ENCODE measurements around the gene GPR146.

The GPR146 gene

DNA sequence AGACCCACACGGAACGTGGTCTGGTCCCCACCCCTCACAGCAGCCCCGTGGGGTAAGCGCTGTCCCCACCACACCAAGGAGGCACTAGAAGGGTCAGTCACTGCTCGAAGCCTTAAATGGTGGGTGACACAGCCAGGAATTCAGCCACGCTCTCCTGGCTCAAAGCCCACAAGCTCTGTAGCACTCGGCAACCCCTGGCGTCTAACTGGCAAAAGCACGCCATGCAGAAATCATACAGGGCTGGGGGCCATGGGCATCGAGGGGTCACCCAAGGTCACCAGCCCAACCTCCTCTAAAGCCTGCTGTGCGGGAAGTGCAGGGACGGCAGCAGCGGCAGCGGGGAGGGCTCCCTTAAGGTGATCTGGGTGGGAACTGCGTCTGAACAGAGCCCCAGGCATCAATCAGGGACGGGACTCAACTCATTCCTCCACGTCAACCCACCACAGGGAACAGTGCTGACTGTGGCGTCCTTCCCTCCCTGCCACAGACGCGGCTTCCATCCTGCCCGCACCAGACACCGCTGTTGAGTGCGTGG lies 51.3 kb downstream of the GPR146 start:
- intact Hi-C loops (cut with DNase I): no loop called here
- peak in 1 of 42 donors; percentile 40 for DNase-seq

DNA sequence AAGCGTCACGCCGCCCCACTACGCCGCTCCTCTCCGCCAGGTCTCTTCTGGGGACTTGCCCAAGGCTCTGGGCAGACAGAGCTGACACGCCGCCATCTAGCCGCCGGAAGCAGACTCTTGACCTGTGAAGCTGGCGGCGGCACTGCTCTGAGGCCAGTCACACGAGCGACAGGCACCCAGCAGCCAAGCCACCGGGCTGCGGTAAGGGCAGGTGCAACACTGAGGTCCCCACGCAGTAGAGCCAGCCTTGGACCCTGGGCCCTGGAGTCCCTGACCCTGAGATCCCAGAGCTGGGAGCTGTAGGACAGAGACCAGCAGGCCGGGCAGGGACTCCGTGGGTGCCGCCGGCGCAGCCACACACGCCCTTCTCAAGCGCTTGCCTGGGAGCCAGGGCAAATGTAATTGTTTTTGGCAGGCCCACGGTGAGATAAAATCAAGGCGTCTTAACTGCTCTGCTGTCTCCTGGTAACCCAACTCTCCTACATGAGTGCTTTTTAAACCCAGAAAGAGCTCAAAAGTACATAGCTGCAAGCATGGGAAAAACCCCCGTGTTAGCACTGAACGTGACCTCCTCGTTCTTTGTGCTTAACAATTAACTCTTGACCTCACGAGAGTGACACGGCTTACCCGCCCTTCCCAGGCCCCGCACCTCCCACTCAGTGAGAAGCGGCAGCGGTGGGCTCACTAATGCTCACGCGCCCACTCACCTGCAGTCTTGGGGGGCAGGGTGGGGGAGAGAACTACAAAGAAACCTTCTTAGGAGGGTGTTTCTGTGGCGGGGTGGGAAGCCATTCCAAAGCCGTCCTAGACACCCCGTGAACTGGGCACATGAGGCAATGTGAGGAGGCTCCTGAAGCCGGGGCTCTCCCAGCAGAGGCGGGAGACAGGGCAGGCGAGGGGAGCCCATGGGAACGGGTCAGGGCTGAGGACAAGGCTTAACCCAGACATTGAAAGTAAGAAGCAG lies 52.1 kb downstream of the GPR146 start:
- intact Hi-C loops (cut with DNase I): no loop called here
- DNase-seq: peak in 7 of 42 donors; percentile 27 to 63 (median 49)

DNA sequence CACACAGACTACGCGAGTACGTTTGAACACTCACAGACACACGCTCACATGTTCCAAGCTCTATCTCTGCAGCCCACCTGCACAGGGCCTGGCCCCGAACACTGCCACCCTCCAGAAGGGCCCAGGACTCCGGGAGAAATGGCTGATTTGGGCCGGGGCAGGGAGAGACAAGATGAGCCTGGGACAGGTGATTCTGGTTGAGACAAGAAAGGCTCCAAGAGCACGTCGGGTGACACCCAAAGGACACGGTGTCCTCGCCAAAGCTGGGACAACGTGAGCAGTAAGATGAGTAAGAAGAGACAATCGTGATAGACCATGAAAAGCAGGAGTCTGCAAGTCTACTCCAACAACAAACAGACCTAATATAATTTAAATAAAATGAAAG lies 52.8 kb downstream of the GPR146 start:
- no peak for DNase-seq
- intact Hi-C loops (cut with DNase I): no loop called here

DNA sequence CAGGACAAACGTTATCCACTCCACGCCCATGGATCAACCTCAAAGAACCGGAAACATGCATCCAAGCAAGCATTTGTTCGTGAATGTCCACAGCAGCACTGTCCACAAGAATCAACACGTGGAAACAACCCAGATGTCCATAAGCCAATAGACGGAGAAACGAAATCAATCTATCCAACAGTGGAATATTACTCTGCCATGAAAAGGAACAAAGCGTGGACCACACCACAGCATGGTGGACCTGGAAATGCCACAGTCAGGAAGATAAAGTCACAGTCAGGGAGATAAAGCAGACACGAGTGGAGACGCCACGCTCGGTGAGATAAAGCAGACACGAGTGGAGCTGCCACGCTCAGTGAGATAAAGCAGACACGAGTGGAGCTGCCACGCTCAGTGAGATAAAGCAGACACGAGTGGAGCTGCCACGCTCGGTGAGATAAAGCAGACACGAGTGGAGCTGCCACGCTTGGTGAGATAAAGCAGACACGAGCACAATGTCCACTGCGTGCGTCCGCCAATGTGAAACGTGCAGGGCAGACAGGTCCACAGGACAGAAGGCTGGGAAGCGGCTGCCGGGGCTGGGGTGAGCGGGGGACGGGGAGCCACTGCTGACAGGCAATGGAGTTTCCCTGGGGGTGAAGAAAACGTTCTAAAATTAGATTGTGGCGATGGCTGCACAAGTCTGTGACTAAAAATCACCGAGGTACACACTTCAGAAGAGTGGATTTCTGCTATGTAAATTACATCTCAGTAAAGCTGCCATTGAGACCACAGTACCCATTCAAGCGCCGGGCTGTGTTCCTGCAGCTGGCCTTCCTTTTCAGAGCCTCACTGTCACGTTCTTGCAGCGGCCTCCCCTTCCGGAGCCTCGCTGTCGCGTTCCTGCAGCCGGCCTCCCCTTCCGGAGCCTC lies 54.2 kb downstream of the GPR146 start:
- no peak for DNase-seq
- intact Hi-C loops (cut with DNase I): no loop called here

DNA sequence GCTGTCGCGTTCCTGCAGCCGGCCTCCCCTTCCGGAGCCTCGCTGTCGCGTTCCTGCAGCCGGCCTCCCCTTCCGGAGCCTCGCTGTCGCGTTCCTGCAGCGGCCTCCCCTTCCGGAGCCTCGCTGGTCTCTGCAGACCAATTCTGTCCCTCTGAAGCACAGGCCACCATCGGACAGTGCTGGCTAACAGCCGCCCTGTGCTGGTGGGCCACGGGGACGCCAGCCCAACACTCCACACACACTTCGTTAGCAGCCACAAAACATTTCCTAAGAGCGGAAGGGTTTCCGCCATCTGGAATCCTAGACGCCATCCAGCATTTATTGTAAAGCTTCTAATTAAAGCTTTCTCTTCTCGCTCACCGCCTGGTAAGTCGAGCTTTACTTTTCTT lies 54.8 kb downstream of the GPR146 start:
- no peak for DNase-seq
- intact Hi-C loops (cut with DNase I): no loop called here

DNA sequence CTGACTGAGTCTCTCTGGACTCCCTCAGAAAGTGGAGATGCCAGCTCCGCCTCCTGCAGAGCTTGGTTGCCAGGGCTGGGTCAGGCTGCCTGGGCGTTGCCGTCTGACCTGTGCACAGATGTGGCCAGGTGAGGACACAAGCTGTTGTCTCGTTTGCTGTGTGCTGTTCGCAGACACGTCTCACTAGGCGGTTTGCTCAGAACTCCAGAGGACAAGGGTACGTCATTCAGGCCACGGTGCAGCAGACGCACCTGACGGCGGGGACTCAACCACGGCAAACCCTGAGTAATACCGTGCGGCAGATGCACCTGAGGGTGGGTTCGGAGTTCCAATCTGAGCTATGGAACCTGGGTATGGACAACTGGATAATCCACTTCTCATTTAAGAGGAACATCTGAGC lies 55.3 kb downstream of the GPR146 start:
- no peak for DNase-seq
- intact Hi-C loops (cut with DNase I): no loop called here

DNA sequence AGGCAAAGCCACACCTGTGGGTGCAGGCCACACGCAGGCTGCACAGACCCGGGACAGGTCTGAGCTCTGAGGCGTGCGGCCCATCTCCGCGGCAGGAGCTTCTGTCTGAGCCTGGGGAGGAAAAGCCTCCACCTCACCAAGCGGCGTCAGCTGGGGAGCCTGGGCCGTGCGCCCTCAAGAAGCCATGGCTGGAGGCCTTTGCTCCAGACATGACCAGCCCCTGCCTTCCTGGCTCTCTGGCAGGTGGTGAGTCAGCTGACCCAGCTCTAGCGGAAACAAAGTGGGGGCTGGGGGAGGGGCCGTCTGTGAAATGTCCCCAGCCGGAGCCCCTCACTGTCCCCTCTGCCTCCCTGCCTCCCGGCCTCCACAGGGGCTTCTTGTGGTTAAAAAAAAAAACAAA lies 56.0 kb downstream of the GPR146 start:
- intact Hi-C loops (cut with DNase I): no loop called here
- DNase-seq: no peak

DNA sequence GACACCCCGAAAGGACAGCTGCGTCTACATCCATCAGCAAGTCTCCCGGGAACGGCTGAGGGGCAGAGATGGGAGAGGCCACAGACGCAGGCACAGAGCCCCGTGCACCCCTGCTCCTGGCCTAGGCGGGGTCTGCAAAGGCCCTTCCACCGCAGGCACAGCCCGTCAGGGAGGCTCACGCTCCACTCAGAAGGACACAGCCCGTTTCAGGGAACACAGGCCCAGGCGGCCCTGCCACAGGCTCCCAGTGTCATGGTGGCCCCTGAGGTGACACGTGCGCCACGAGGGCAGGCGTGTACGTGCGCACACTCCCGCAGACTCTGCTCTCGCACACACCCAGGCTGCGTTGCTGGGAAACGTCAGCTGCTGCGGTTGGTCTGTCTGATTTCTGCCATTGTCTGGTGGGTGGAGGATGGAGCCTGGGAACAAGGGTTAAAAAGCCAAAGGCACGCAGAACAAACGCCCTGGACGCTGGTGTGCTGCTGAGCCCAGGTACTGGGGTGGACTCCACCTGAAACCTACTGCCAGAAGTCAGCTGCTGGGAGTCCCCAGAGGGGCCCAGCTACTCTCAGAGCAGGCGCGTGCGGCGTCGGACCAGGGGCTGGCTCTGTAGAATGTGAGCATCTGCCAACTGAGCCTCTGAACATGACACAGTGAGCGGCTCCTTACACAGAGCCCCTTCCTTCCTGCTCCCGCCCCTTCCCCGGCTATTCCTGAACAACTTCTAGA lies 56.7 kb downstream of the GPR146 start:
- DNase-seq: peak in 30 of 42 donors; percentile 36 to 82 (median 63)
- intact Hi-C loops (cut with DNase I): no loop called here

DNA sequence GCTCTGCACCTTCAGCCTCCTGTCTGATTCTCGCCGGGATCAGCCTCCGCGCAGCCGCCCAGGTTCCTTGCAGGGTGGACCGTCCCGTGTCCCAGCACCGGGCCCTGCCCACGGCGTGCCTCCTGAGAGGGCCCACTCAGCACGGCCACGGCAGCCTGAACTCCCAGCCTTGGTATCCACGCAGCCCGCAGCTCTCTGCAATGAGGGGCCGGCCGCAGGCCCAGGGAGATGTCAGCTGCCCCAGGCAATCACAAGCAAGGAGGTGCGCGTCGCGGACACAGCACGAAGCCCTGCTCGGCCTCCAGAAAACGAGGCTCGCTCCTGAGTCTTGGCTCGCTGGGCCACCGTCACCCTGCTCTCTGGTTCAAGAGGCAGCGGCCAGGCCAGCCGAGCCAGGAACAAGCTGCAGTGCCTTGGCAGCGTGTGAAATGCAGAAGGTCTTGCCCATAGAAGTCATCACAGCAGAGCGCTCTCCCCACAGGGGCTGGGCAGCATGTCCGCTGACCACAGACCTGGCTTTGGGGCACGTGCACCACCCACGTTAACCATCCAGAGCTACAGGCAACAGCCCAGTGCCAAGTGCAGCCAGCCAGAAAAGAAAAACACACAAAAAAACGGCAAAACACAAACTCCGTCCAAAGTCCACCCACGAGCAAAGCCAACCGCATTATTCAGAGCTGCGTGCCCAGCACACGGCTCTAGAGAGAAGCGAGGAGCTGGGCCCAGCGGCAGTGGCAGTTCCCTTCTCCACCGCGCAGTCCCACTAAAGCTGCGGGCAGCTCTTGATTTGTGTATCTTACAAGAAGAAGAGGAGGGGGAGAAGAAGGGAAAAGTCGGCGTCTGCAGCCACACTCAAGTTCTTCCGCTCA lies 57.5 kb downstream of the GPR146 start:
- intact Hi-C loops (cut with DNase I): no loop called here
- DNase-seq: no peak

DNA sequence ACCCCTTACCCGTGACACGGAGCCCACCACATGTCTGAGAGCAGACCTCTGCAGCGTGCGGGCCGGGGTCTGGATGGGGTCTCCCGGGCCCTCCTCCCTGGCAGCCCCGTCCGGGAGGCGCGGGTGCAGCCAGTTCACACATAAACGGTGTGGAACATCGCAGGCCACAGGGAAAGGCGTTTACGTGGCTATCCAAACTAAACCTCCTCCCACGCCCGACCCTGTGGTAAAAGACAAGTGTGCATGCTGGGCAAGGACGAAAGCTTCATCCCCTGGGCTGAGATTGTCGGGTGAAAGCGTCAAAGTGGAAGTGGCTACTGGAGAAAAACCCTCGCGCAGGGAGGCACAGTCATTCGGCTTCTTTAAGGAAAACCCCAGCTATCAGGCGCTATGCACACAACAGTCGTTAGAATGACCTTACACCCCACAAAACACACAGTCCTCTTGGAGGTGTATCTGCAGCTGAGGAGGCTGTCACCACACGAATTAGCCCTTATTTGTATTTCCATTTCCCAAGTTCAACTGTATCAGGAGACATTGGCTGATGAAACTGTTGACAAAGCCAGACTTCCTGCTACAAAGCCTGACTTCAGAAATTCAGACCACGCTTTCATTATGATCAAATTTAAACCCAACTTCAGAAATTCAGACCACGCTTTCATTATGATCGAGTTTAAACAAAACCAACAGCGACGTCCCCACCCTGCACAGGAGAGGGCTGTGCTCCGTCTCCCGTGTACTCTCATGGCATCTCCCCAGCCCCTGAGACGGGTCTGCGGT lies 58.9 kb downstream of the GPR146 start:
- intact Hi-C loops (cut with DNase I): no loop called here
- DNase-seq: no peak

DNA sequence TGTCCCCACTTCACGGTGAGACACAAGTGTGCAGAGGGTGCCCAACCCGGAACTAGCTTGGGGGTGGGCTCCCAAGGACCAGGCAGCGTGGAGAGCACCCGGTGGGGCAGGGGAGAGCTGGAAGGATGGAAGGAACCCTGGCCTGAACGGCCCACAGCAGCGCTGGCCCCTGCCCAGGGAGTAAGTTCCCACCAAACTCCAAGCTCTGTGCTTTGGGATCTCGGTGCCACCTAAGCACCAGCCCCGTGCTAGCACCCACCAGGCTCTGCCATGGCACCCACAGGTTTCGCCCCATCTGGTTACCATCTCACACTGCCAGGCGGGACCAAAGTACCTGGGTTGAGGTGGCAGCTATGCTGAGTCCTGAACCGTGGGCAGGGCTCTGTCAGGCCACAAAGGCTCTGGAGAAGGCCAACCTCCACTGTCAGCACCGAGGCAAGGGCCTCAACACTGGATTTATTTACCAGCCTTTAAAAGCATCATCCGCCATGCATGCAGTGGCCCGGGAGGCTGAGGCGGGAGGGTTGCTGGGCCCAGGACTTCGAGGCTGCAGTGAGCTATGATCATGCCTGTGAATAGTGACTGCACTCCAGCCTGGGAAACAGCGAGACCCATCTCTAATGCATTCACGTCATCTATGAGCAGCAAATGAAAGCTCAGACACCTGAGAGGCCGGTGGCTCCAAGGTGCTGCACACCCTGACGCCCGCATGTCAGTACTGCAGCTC lies 59.6 kb downstream of the GPR146 start:
- intact Hi-C loops (cut with DNase I): no loop called here
- no peak for DNase-seq

DNA sequence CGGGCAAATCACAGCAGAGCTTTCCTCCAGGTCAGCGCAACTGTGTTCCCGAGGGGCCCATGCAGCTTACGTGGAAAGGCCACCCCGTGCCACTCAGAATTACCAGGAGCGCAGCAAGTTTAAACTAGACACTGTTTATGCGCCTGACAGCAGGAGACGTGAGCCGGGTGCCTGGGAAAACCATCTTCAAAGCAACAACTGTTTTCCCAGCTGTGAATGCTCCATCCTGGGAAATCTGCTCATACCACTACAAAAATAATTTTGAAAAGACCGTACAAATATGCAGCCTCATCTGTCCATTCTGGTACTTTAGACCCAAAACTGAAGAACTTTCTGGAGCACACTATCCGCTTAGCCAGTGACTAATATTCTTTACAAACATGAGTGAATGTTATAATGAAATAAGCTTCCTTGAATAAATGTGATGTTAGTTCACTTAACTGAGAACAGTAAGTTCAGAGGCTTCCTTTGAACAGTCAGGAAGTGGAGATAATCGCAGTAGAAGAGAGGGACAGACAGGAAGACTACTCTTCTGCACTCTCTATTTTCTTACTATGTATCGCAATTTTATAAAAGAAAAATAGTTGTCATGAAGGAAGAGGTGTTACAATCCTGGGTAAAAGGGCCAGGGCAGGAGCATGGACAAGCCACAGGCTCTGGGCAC lies 60.3 kb downstream of the GPR146 start:
- no peak for DNase-seq
- intact Hi-C loops (cut with DNase I): no loop called here

DNA sequence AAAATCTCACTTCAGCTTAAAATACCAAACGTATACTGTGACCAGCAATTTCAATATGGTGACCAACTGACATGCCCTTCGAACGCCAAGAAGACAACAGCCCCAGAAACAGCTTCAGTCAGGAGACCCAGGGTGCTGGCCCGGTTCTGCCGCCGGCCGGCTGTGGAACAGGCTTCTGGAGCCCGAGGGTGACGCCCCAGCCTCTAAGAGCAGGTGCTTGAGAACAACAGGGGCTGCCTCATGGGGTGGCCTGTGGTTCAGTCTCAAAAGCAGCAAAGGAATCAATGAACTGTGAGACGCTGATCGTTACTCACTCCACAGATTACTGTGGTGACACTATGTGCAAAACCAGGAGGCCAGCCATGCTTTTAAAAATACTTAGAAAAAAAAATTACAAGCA lies 60.8 kb downstream of the GPR146 start:
- DNase-seq: no peak
- intact Hi-C loops (cut with DNase I): no loop called here

DNA sequence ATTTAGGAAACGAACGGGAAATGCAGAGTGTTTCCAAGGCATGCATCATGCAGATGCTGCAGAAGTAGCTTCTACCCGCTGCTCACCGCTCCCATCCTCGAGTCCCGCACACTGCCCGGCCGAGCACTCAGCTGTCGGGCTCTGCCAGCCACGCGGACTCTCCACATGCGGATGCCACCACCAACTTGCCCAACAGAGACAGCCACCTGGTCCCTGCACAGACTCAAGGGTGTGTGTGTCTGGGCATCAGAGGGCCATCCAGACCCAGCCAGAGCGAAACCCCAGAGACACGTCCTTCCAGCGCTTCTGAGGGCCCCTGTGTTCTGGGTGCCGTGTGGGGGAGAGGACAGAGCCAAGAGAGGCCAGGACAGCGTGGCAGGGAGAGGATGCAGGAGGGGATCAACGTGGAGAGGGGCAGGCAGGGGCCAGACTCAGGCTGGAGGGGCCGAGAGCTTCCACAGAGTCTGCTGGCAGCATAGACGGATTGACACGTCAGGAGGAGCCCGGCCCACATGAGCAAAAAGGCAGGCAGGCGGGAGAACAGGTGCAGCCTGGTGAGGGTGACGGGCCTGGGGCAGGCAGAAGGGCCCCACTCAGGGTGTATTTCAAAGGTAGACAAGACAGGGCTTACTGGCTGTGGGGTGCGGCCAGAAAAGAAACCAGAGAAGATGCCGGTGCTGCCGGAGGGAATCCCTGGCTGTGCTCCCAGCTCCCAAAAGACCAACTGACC lies 61.9 kb downstream of the GPR146 start:
- DNase-seq: no peak
- intact Hi-C loops (cut with DNase I): no loop called here

DNA sequence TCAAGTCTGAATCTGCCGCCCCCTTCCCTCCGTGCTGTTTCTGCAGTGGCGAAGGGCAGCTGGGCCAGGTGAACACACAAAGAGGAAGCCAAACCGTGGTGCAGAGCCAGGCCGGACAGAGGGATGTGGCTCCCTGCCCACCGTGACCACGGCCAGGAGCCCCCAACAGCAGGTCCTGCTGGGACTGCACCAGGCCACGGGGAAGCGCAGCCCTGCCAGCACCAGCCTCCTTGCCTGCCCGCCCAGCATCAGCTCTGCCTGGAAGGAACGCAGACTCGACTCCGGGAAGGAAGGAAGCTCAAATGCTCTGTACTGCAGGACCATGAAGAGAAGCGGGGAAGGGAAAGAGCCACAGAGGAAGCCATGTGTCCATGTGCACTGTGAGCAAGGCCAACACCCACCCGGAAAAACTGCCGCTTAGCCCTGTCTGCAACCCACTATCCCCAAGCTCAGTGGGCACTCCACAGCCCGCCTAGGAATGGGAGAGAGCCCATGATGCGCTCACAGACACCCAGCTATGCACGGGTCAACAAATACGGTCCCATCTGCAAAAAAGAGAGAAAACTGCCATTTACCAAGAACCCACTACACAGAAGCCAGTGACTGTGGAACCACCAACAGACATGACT lies 62.6 kb downstream of the GPR146 start:
- intact Hi-C loops (cut with DNase I): no loop called here
- peak in 1 of 42 donors; percentile 8 for DNase-seq

Data from head of caudate nucleus (tissue), 42 donors.